ENCODE data around the gene UBXN7.

DNA sequence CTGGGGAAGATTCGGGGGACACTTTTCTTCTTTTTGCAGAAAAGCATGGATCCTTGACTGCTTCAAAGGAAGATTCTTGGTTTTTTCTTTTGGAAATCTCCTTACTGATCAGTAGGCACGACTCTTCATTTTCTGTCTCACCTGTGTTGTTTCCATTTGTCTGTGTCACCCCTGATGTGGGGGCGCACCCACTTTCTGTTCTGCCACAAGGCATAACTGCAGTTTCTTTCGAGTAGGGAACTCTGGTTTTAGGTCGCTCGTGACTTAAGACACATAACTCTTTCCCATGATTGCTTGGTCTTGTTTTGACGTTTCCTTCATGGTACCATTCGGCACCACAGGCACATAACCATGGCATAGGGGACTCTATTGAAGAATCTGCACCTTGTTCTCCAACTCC is 40.1 kb upstream of the UBXN7 start:
- TF ChIP-seq CTCF (conservative IDR thresholded peaks at IDR 0.05) (no peak), EZH2 (IDR thresholded peaks at IDR 0.05; ENCODE audit: low read depth) (no peak)
